ENCODE results near the gene KDM2A.

The KDM2A gene

GRCh38 chr11:67282155-67282875, 163.3 kb downstream of the KDM2A start:
- Histone ChIP-seq H3K27me3 (ENCODE audit: control insufficient read depth in 1 of 2, insufficient read depth in 2 of 2, low read length in 2 of 2) (no peaks in the 10 kb centered on the region), H3K4me3 (ENCODE audit: low read length in 2 of 2) (no peak overlapping the region), H3K4me1 (ENCODE audit: control insufficient read depth, insufficient read depth, low read length) (peaks cover 38% of the 10 kb centered on the region), H3K9me3 (ENCODE audit: control insufficient read depth in 2 of 2, low read length in 2 of 2) (no peaks in the 10 kb centered on the region), H3K27ac (ENCODE audit: low read length) (no peak overlapping the region), H3K36me3 (ENCODE audit: control insufficient read depth in 2 of 2, insufficient read depth in 2 of 2, low read length in 2 of 2) (peaks cover 55 to 60% of the 10 kb centered on the region in 2 donors), H3K9ac (ENCODE audit: low read length in 2 of 2) (no peak overlapping the region)

DNA sequence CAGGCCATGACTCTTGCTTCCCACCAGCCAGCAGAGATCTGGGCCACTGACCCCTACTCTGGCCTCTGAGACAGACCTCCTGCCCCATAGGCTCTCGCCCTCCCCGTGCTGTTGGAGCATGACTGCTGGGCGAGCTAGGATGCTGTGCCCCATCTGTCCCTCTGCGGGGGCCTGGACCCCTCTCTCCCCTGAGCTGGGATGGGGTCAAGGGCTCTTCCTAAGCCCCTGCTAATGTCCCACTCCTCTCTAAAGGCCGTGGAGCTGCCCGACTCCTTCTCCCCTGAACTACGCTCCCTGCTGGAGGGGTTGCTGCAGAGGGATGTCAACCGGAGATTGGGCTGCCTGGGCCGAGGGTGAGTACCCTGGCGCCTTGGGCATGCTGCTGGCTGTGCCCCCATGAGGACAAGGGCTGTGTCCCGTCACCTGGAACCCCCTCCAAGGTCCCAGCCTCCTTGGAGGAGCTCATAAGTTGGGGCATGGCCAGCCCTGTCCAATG, 163.9 kb downstream of the KDM2A start:
- Histone ChIP-seq H3K27me3 (ENCODE audit: control insufficient read depth in 1 of 2, insufficient read depth in 2 of 2, low read length in 2 of 2) (no peaks in the 10 kb centered on the region), H3K36me3 (ENCODE audit: control insufficient read depth in 2 of 2, insufficient read depth in 2 of 2, low read length in 2 of 2) (peaks cover 55 to 60% of the 10 kb centered on the region in 2 donors), H3K4me1 (ENCODE audit: control insufficient read depth, insufficient read depth, low read length) (peaks cover 38% of the 10 kb centered on the region), H3K9ac (ENCODE audit: low read length in 2 of 2) (no peak overlapping the region), H3K27ac (ENCODE audit: low read length) (no peak overlapping the region), H3K4me3 (ENCODE audit: low read length in 2 of 2) (no peak overlapping the region), H3K9me3 (ENCODE audit: control insufficient read depth in 2 of 2, low read length in 2 of 2) (no peaks in the 10 kb centered on the region)

GRCh38 chr11:67283481-67283963, 164.5 kb downstream of the KDM2A start:
- Histone ChIP-seq H3K9ac (ENCODE audit: low read length in 2 of 2) (no peak overlapping the region), H3K27ac (ENCODE audit: low read length) (no peak overlapping the region)

GRCh38 chr11:67284811-67285540, 165.9 kb downstream of the KDM2A start:
- H3K9me3 ChIP-seq (ENCODE audit: control insufficient read depth in 2 of 2, low read length in 2 of 2): no peaks in the 10 kb centered on the region
- no peak overlapping the region for H3K9ac ChIP-seq (ENCODE audit: low read length in 2 of 2)
- H3K4me1 ChIP-seq (ENCODE audit: control insufficient read depth, insufficient read depth, low read length): peaks cover 34% of the 10 kb centered on the region
- H3K27ac ChIP-seq (ENCODE audit: low read length): no peak overlapping the region
- H3K4me3 ChIP-seq (ENCODE audit: low read length in 2 of 2): no peak overlapping the region
- H3K27me3 ChIP-seq (ENCODE audit: control insufficient read depth in 1 of 2, insufficient read depth in 2 of 2, low read length in 2 of 2): no peaks in the 10 kb centered on the region
- peaks cover 48% of the 10 kb centered on the region in 2 donors for H3K36me3 ChIP-seq (ENCODE audit: control insufficient read depth in 2 of 2, insufficient read depth in 2 of 2, low read length in 2 of 2)

More at GRCh38 chr11:67283481-67283963, 164.5 kb downstream of the KDM2A start:
- no peaks in the 10 kb centered on the region for H3K27me3 ChIP-seq (ENCODE audit: control insufficient read depth in 1 of 2, insufficient read depth in 2 of 2, low read length in 2 of 2)
- peaks cover 38% of the 10 kb centered on the region for H3K4me1 ChIP-seq (ENCODE audit: control insufficient read depth, insufficient read depth, low read length)
- H3K4me3 ChIP-seq (ENCODE audit: low read length in 2 of 2): no peak overlapping the region
- peaks cover 55 to 60% of the 10 kb centered on the region in 2 donors for H3K36me3 ChIP-seq (ENCODE audit: control insufficient read depth in 2 of 2, insufficient read depth in 2 of 2, low read length in 2 of 2)
- no peaks in the 10 kb centered on the region for H3K9me3 ChIP-seq (ENCODE audit: control insufficient read depth in 2 of 2, low read length in 2 of 2)

DNA sequence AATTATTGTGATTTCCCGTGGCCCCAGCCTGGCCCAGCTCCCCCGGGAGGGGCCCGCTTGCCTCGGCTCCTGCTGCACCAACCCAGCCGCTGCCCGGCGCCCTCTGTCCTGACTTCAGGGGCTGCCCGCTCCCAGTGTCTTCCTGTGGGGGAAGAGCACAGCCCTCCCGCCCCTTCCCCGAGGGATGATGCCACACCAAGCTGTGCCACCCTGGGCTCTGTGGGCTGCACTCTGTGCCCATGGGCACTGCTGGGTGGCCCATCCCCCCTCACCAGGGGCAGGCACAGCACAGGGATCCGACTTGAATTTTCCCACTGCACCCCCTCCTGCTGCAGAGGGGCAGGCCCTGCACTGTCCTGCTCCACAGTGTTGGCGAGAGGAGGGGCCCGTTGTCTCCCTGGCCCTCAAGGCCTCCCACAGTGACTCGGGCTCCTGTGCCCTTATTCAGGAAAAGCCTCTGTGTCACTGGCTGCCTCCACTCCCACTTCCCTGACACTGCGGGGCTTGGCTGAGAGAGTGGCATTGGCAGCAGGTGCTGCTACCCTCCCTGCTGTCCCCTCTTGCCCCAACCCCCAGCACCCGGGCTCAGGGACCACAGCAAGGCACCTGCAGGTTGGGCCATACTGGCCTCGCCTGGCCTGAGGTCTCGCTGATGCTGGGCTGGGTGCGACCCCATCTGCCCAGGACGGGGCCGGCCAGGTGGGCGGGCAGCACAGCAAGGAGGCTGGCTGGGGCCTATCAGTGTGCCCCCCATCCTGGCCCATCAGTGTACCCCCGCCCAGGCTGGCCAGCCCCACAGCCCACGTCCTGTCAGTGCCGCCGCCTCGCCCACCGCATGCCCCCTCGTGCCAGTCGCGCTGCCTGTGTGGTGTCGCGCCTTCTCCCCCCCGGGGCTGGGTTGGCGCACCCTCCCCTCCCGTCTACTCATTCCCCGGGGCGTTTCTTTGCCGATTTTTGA, 166.8 kb downstream of the KDM2A start:
- H3K27me3 ChIP-seq (ENCODE audit: control insufficient read depth in 1 of 2, insufficient read depth in 2 of 2, low read length in 2 of 2): no peaks in the 10 kb centered on the region
- H3K27ac ChIP-seq (ENCODE audit: low read length): peak overlapping the region; percentile 31
- no peaks in the 10 kb centered on the region for H3K9me3 ChIP-seq (ENCODE audit: control insufficient read depth in 2 of 2, low read length in 2 of 2)
- H3K4me3 ChIP-seq (ENCODE audit: low read length in 2 of 2): no peak overlapping the region
- peaks cover 39 to 42% of the 10 kb centered on the region in 2 donors for H3K36me3 ChIP-seq (ENCODE audit: control insufficient read depth in 2 of 2, insufficient read depth in 2 of 2, low read length in 2 of 2)
- H3K4me1 ChIP-seq (ENCODE audit: control insufficient read depth, insufficient read depth, low read length): peaks cover 42% of the 10 kb centered on the region
- H3K9ac ChIP-seq (ENCODE audit: low read length in 2 of 2): peak overlapping the region in 1 of 2 donors; percentile 18

DNA sequence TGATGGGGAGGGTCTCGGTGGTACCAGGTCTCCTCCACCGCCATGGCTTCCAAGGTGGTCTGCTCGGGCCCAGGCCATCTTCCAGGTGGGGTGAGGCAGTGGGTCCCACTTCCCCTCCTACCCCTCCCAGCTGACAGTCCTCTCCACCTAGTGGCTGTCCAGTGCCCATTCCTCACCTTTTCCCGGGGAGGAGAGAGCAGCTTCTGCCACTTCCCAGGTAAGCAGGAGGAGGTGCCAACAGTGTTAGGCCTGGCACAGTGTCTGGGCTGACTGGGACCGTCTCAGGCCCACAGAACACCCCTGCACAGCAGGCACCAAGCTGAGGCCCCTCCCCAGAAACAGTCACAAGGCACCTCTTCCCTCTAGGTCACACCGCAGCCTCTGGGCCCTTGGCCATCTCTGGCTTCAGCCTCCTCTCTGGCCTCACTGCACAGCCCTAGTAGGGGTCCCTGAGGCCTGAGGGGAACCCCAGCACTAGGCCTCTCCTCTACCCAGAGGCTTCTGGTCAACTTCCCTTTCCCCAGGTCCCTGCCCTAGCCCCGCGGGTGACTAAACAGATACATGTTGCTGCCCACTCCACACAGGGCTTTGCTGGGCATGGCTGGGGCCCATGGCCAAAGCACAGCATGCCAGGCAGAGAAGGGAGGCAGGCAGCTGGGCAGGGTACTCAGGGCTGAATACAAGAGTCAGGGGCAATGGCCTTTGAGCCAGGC, 167.7 kb downstream of the KDM2A start:
- peak overlapping the region; percentile 98 for H3K27ac ChIP-seq (ENCODE audit: low read length)
- peaks cover 45% of the 10 kb centered on the region for H3K4me1 ChIP-seq (ENCODE audit: control insufficient read depth, insufficient read depth, low read length)
- peaks cover 32 to 40% of the 10 kb centered on the region in 2 donors for H3K36me3 ChIP-seq (ENCODE audit: control insufficient read depth in 2 of 2, insufficient read depth in 2 of 2, low read length in 2 of 2)
- no peaks in the 10 kb centered on the region for H3K9me3 ChIP-seq (ENCODE audit: control insufficient read depth in 2 of 2, low read length in 2 of 2)
- no peaks in the 10 kb centered on the region for H3K27me3 ChIP-seq (ENCODE audit: control insufficient read depth in 1 of 2, insufficient read depth in 2 of 2, low read length in 2 of 2)
- no peak overlapping the region for H3K4me3 ChIP-seq (ENCODE audit: low read length in 2 of 2)
- peak overlapping the region; percentile 18 to 94 for H3K9ac ChIP-seq (ENCODE audit: low read length in 2 of 2)

DNA sequence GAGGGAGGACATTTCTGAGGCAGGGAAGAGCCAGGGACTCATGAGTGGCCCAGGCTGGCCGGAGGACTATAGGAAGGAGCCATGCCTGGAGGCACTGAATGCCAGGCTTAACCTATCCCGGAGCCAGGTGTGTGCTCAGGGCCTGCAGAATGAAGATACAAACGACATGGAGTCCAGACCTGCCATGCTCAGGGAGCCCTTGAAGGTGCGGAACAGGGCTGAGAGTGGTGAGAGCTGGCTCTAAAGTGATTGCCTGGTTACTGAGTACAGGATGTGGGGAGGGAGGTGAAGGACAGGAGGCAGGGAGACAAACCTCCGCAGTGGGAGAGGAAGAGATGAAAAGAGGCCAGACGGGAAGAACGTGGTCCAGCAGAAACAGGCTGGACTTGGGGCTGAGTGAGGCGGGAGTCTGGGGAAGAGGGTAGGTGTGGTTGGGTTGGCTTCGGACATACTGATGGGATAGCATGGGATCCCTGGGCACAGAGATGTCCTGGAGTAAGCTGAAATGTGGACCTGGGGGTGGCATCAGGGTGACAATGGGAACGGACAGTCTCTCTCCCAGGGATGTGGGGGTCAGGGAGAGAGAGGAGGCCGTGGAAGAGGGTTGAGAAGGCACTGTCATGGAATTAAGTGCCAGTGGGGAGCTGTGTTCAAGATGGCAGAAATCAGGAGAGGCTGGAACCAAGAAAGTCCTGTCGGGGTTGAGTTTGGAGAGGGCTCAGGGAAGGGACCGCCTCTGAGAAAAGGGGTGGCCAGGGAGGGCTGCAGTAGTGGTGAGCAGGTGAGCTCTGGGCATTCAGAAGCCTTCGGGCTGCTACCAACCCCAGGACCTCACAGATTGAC, 168.5 kb downstream of the KDM2A start:
- Histone ChIP-seq H3K36me3 (ENCODE audit: control insufficient read depth in 2 of 2, insufficient read depth in 2 of 2, low read length in 2 of 2) (peaks cover 27 to 37% of the 10 kb centered on the region in 2 donors), H3K4me3 (ENCODE audit: low read length in 2 of 2) (peak overlapping the region; percentile 71 to 84), H3K9ac (ENCODE audit: low read length in 2 of 2) (peak overlapping the region; percentile 88 to 94), H3K27me3 (ENCODE audit: control insufficient read depth in 1 of 2, insufficient read depth in 2 of 2, low read length in 2 of 2) (no peaks in the 10 kb centered on the region), H3K9me3 (ENCODE audit: control insufficient read depth in 2 of 2, low read length in 2 of 2) (no peaks in the 10 kb centered on the region), H3K27ac (ENCODE audit: low read length) (peak overlapping the region; percentile 98), H3K4me1 (ENCODE audit: control insufficient read depth, insufficient read depth, low read length) (peaks cover 43% of the 10 kb centered on the region)

DNA sequence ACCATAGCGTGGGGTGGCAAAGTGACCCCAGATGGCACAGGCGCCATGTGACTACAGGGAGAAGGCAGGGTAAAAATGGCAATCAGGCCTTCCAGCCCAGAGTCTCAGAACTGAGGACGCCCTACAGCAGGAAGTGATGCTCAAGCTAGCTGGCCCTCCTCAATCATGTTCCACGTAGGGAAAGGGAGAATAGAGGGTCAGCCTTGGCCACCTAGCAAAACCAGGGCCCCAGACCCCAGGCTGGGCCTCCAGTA, 169.1 kb downstream of the KDM2A start:
- H3K9me3 ChIP-seq (ENCODE audit: control insufficient read depth in 2 of 2, low read length in 2 of 2): no peaks in the 10 kb centered on the region
- H3K4me1 ChIP-seq (ENCODE audit: control insufficient read depth, insufficient read depth, low read length): peaks cover 39% of the 10 kb centered on the region
- H3K9ac ChIP-seq (ENCODE audit: low read length in 2 of 2): peak overlapping the region; percentile 88 to 94
- H3K27ac ChIP-seq (ENCODE audit: low read length): peak overlapping the region; percentile 98
- H3K4me3 ChIP-seq (ENCODE audit: low read length in 2 of 2): peak overlapping the region; percentile 71 to 84
- peaks cover 22 to 32% of the 10 kb centered on the region in 2 donors for H3K36me3 ChIP-seq (ENCODE audit: control insufficient read depth in 2 of 2, insufficient read depth in 2 of 2, low read length in 2 of 2)
- no peaks in the 10 kb centered on the region for H3K27me3 ChIP-seq (ENCODE audit: control insufficient read depth in 1 of 2, insufficient read depth in 2 of 2, low read length in 2 of 2)

DNA sequence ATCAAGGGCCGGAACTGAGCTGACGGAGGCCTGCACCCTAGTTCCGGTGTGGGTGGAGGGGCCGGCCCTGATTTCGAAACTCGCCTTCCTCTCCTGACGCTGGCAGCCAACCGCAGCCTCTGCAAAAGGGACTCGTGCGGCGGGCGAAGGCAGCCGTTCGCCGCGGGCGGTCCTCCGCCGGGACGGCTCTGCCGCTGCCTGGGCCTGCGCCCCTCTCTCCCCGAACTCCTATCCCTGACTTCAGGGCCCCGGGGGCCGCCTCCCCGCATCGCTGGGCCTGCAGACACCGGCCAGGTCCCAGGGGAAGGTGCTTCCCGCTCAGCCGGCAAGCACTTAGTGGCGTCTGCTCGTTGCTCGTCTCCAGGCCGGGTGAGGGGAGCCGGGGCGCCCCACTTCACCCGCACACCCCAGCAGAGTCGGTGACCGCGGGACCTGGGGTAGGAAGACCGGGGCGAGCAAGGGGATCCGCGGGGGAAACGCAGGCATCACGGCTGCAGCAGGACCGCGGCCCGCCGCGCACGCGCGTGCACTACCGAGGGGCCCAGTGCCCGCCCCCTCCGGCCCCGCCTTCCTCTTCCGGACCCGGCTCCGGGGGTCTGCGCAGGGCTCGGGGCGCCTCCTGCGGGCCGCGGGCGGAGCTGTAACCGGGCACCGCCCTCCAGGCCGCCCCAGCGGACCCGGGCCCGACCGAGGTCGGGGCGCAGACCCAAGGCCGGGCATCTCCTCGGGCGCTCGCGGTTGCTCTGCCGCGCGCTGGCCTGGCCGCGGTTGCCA, 169.6 kb downstream of the KDM2A start:
- H3K27me3 ChIP-seq (ENCODE audit: control insufficient read depth in 1 of 2, insufficient read depth in 2 of 2, low read length in 2 of 2): no peaks in the 10 kb centered on the region
- H3K4me1 ChIP-seq (ENCODE audit: control insufficient read depth, insufficient read depth, low read length): peaks cover 39% of the 10 kb centered on the region
- peak overlapping the region; percentile 98 for H3K27ac ChIP-seq (ENCODE audit: low read length)
- H3K36me3 ChIP-seq (ENCODE audit: control insufficient read depth in 2 of 2, insufficient read depth in 2 of 2, low read length in 2 of 2): peaks cover 17 to 27% of the 10 kb centered on the region in 2 donors
- H3K9ac ChIP-seq (ENCODE audit: low read length in 2 of 2): peak overlapping the region; percentile 88 to 94
- no peaks in the 10 kb centered on the region for H3K9me3 ChIP-seq (ENCODE audit: control insufficient read depth in 2 of 2, low read length in 2 of 2)
- H3K4me3 ChIP-seq (ENCODE audit: low read length in 2 of 2): peak overlapping the region; percentile 71 to 84
